ENCODE measurements around the gene TASP1. TPM values are rescaled to one million over a fixed set of nuclear protein-coding genes. Genes with fewer than 3 reads are reported as not detected.

The TASP1 gene
- total RNA-seq, 1 experiment from 2014 or later, result 25.9 TPM

DNA sequence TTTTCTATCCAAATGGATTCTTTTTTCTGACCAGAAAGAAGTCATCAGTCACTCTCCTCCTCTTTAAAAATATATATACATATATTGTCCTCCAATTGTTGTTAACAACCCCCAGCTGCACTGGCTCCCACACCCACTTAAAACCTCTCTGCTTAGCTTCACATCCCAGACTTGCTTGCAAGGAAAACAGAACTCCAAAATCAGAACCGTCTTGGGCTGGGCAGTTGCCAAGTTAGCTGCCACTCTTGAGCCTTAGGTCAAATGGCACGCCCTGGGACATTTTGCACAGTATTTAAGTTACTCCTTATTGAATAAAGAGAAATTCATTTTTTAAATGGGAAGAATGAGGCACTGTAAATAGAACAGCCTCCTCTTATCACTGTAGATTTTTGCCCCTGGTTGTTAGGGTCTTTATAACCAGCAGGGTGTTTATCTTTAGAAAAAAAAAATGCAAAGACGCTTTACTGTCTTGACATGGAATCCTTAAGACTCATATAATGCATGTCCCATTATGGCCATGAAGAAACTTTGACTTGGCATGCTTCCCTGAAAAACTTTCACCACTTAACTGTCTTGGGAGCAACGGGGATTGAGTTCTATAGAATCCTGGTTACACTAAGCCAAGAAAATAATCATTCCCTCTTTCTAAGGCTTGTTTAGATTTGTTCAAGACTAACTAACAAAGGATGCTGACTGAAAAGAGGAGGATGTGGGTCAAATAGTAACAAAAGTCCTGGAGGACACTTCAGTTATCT, 213.2 kb downstream of the TASP1 start:
- Histone ChIP-seq H3K36me3 (ENCODE audit: low read depth) (0 out of 2 replicates have a peak, but pooled peaks cover 3% of the 10 kb centered on the region), H2AFZ (no peak overlapping the region), H4K20me1 (ENCODE audit: insufficient read depth) (no peaks in the 10 kb centered on the region), H3K27me3 (ENCODE audit: insufficient read depth, low read depth) (no peaks in the 10 kb centered on the region), H3K9me3 (ENCODE audit: insufficient read depth, low read depth) (no peaks in the 10 kb centered on the region), H3K4me2 (no peak overlapping the region), H3F3A (ENCODE audit: insufficient read depth, low read depth) (no peaks in the 10 kb centered on the region), H3K9me2 (ENCODE audit: insufficient read depth) (no peaks in the 10 kb centered on the region; the same call in 1 of the 2 replicates), H3K79me2 (ENCODE audit: low read depth) (no peaks in the 10 kb centered on the region), H3K27ac (no peak overlapping the region), H3K4me3 (no peak overlapping the region), H3K4me1 (replicated peaks; ENCODE audit: insufficient read depth) (no peaks in the 10 kb centered on the region)
- intact Hi-C loops (cut with micrococcal nuclease; ENCODE audit: unreplicated experiment), result no loop called here
- ChIA-PET CTCF (no interaction called here), POLR2A (ENCODE audit: unreplicated experiment) (no interaction called here)
- no peak for DNase-seq
- TF ChIP-seq, protein P1, sequence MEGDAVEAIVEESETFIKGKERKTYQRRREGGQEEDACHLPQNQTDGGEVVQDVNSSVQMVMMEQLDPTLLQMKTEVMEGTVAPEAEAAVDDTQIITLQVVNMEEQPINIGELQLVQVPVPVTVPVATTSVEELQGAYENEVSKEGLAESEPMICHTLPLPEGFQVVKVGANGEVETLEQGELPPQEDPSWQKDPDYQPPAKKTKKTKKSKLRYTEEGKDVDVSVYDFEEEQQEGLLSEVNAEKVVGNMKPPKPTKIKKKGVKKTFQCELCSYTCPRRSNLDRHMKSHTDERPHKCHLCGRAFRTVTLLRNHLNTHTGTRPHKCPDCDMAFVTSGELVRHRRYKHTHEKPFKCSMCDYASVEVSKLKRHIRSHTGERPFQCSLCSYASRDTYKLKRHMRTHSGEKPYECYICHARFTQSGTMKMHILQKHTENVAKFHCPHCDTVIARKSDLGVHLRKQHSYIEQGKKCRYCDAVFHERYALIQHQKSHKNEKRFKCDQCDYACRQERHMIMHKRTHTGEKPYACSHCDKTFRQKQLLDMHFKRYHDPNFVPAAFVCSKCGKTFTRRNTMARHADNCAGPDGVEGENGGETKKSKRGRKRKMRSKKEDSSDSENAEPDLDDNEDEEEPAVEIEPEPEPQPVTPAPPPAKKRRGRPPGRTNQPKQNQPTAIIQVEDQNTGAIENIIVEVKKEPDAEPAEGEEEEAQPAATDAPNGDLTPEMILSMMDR (conservative IDR thresholded peaks at IDR 0.05), result no peak
- TF ChIP-seq EZH2 (IDR thresholded peaks at IDR 0.05; ENCODE audit: low read depth), result no peak
- BruUV-seq (replicated peaks), result no TSS peak

DNA sequence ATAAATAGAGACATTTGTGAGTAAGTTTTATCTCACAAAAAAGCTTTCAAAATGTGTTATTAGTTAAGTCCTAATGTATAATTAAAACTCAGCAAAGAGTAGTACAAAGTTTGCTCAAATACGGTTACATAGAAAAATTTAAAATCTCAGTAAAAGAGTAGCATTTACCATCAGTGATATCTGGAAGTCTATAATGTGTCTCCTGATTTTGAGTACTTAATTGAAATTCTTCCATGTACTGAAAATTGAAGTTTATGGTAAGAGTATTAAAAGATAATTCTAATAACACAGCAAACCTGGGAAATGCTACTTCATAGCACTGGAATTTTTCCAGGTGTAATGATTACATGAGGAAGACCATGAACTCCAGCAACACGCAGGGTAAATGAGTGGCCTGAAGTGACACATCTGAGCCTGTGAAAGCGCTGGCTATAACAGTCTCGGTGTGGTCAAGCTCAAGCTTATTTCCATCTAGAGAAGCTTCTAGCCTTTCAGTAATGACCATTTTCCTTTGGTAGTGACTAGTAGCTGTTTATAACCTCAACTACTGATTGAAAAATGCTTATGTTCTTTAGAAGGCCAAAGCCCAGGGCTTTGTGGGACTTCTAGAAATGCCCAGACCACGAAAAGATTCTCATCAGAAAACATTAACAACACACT, 214.4 kb downstream of the TASP1 start:
- TF ChIP-seq EZH2 (IDR thresholded peaks at IDR 0.05; ENCODE audit: low read depth), result no peak
- TF ChIP-seq, protein P1 (conservative IDR thresholded peaks at IDR 0.05), result no peak
- intact Hi-C loops (cut with micrococcal nuclease; ENCODE audit: unreplicated experiment), result no loop called here
- no peaks in the 10 kb centered on the region for H3K36me3 ChIP-seq (ENCODE audit: low read depth)
- DNase-seq, result no peak
- ChIA-PET POLR2A (ENCODE audit: unreplicated experiment) (no interaction called here), CTCF (no interaction called here)
- no peaks in the 10 kb centered on the region for H4K20me1 ChIP-seq (ENCODE audit: insufficient read depth)
- no peak overlapping the region for H3K27ac ChIP-seq
- no peaks in the 10 kb centered on the region; the same call in 1 of the 2 replicates for H3K9me2 ChIP-seq (ENCODE audit: insufficient read depth)
- H3K4me1 ChIP-seq (replicated peaks; ENCODE audit: insufficient read depth), result no peaks in the 10 kb centered on the region
- no peak overlapping the region for H3K4me2 ChIP-seq
- H3K9me3 ChIP-seq (ENCODE audit: insufficient read depth, low read depth), result no peaks in the 10 kb centered on the region
- H3K4me3 ChIP-seq, result no peak overlapping the region
- H2AFZ ChIP-seq, result no peak overlapping the region
- H3K27me3 ChIP-seq (ENCODE audit: insufficient read depth, low read depth), result no peaks in the 10 kb centered on the region
- H3F3A ChIP-seq (ENCODE audit: insufficient read depth, low read depth), result no peaks in the 10 kb centered on the region
- H3K79me2 ChIP-seq (ENCODE audit: low read depth), result no peaks in the 10 kb centered on the region
- BruUV-seq (replicated peaks), result no TSS peak

DNA sequence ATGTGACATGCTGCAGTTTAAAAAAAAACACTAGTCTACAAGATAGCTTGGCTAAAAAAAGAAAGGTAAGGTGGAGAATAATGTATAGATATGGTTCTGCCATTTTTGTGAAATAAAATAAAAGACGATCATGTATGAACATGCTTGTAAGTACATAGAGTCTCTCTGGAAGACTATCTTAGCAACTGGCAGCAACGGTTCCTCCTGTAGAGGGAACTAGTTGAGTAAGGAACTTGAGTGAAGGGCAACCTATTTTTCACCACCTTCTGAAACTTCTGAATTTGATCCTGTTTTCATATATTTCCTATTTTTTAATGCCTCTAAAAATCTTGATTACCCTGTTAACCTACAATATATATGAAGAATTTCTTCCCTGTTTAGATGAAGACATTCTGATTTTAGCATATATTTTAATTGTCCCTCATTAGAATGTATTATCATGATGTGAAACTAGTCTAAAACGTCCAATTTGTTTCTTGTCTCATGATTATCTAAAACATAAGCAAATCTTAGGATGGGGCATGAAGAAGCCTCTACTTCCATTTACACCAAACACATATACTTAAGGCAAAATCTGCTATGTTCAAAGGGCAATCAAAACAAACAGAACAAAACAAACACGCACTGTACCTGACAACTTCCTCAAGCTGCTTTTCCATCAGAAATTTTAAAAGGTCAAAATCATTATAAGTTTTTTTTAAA, 215.1 kb downstream of the TASP1 start:
- Histone ChIP-seq H3F3A (ENCODE audit: insufficient read depth, low read depth) (no peaks in the 10 kb centered on the region), H3K36me3 (ENCODE audit: low read depth) (no peaks in the 10 kb centered on the region), H2AFZ (no peak overlapping the region), H3K4me2 (no peak overlapping the region), H4K20me1 (ENCODE audit: insufficient read depth) (no peaks in the 10 kb centered on the region), H3K79me2 (ENCODE audit: low read depth) (no peaks in the 10 kb centered on the region), H3K4me1 (replicated peaks; ENCODE audit: insufficient read depth) (no peaks in the 10 kb centered on the region), H3K27me3 (ENCODE audit: insufficient read depth, low read depth) (no peaks in the 10 kb centered on the region), H3K4me3 (no peak overlapping the region), H3K27ac (no peak overlapping the region), H3K9me2 (ENCODE audit: insufficient read depth) (no peaks in the 10 kb centered on the region; the same call in 1 of the 2 replicates), H3K9me3 (ENCODE audit: insufficient read depth, low read depth) (no peaks in the 10 kb centered on the region)
- TF ChIP-seq EZH2 (IDR thresholded peaks at IDR 0.05; ENCODE audit: low read depth), result no peak
- TF ChIP-seq, protein P1 (conservative IDR thresholded peaks at IDR 0.05), result no peak
- intact Hi-C loops (cut with micrococcal nuclease; ENCODE audit: unreplicated experiment), result no loop called here
- ChIA-PET CTCF (no interaction called here), POLR2A (ENCODE audit: unreplicated experiment) (no interaction called here)
- no TSS peak for BruUV-seq (replicated peaks)
- DNase-seq, result no peak

Data from PC-9 (cell line).